Right hindlimb (tissue), 1 donor: ENCODE results near the gene AIFM3.
A peak's percentile ranks its signal among the peaks of the same experiment; 100 is the strongest.
"Not testable (repeated sequence)": the region's sequence is repeated elsewhere in the genome, so short reads cannot be mapped to it uniquely, and the experiment has no call there.

Experiments used
- DNase-seq: peaks from one replicate; pipeline ENCODE4 v3.0.0-alpha.2; 2018

AIFM3 gene

GRCh38 chr22:20992456-20993303 is 25.6 kb downstream of the AIFM3 start:
- no peak for DNase-seq

DNA sequence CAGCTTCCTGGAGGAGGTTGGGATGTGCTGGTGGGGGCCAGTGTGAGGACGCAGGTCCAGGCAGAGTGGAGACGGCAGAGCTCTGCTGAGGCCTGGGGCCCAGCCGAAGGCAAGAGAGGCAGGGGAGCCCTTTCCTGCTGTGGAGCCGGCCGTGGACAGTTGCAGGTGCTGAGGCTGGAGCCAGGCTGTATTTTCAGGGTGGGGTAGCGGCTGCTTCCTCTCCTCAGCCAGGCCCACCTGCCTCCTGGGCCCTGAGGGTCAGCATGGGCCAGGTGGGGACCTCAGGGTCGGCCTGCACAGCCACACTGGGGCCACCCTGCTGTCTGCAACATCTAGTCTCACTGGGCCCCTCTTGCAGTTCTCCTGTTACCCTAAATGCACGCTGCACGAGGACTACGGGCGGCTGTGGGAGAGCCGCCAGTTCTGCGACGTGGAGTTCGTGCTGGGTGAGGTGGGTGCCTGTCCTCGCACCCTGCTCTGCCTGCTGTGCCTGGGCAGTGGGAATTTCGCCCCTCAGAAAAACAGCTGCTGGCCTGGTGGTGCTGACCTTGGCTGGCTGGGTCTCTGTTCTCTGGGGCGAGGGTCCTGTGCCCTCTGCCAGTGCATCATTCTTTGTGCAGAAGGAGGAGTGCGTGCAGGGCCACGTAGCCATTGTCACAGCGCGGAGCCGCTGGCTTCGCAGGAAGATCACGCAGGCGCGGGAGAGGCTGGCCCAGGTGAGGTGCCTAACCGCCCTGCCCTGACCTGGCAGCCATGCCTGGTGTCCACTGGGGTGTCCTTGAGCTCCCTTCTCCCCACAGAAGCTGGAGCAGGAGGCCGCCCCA is 26.5 kb downstream of the AIFM3 start:
- no peak for DNase-seq

DNA sequence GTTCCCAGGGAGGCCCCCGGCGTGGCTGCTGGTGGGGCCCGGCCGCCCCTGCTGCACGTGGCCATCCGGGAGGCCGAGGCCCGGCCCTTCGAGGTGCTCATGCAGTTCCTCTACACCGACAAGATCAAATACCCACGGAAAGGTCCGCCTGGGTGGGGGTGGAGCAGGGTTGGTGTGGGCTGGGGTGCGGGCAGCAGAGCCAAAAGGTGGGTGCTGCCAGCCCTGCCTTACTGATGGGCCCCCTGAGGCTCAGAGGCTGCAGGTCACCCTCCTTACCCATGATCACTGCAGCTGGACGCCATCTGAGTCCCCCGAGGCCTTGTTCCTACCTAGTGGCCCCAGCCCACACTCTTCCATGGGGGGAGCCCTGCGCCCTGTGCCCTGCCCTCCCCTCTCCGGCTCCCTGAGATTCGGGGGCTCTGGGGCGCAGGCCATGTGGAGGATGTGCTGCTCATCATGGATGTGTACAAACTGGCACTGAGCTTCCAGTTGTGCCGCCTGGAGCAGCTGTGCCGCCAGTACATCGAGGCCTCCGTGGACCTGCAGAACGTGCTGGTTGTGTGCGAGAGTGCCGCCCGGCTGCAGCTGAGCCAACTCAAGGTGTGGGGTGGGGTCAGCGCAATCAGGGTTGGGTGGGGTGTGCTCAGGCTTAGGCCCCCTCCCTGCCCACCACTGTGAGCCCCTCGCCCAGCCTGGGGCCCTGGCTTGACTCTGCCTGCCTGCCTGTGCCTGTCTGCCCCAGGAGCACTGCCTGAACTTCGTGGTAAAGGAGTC is 27.3 kb downstream of the AIFM3 start:
- no peak for DNase-seq

GRCh38 chr22:20994902-20995241 is 27.8 kb downstream of the AIFM3 start:
- no peak for DNase-seq

DNA sequence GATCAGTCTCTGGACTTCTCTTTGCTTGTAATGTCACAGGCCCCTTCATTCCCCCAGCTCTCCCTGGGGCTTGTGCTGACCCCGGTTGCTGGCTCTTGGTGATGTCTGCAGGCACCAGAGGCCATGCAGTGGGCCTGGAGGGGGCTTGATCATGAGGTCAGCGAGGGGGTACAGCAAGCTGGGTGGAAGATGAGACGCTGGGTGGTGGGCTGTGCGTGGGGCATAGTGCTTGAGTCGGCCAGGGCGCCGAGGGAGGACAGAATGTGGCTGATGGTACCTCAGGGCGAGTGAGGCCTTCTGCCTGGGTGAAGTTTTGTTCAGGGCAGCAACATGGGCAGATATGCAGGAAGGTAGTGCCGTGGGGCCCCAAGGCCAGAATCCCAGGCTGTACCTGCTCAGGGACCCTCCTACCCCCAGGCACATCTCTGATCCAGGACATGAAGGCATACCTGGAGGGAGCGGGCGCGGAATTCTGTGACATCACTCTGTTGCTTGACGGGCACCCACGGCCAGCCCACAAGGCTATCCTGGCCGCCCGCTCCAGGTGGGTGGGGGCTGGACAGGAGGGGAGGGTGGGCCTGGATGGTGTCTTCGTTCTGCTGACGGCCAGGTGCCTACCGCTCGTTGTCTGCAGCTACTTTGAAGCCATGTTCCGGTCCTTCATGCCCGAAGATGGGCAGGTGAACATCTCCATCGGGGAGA is 28.4 kb downstream of the AIFM3 start:
- DNase-seq: no peak

GRCh38 chr22:20996031-20996410 is 29.0 kb downstream of the AIFM3 start:
- no peak for DNase-seq

GRCh38 chr22:20996598-20997535 is 29.8 kb downstream of the AIFM3 start:
- no peak for DNase-seq

- no peak for DNase-seq
These were observed 30.6 kb downstream of the AIFM3 start for GRCh38 chr22:20997536-20998257.

DNA sequence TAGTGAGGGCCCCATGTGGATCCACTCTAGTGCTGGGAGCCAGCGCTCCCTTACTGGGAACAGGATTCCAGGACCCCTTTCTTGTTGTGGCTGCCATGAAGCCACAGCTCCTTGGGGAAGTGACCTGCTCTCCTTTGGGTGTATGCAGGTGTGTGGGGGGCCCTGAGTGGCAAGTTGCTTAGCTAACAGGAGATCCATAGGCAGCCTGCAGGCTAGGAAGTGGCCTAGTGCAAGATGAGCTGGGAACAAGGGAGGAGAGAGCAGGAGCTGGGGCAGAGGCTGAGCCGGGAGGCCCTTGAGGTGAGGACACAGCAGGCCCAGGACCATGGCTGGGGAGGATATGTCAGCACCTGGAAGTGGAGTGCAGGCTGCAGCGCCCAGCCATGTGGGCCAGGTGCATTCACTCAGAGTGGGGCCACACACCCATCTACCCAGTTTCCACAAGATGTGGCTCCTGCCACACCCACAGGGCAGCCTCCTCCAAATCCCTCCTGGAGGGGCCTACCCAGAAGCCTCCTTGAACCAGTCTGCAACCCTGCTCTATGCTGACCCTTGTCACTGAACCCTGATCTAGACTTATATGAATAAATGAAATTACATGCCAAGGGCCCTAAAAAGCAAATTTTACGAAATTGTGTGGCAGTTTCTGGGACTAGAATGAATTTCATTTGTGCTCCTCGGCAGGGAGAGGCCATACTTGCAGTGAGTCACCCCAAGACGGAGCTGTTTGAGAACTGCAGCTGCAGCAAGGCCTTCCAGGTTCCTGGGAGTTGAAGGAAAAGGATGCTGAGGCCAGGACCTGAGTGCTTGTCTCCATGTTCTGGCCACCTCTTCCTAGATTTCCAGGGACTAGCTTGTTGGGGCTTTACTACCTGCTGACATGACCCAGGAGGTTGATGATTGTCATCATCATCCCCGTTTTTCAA is 31.6 kb downstream of the AIFM3 start:
- DNase-seq: no peak

GRCh38 chr22:20999350-21000206 is 32.5 kb downstream of the AIFM3 start:
- no peak for DNase-seq

- DNase-seq: no peak
These were observed 33.3 kb downstream of the AIFM3 start for GRCh38 chr22:21000207-21000986.

DNA sequence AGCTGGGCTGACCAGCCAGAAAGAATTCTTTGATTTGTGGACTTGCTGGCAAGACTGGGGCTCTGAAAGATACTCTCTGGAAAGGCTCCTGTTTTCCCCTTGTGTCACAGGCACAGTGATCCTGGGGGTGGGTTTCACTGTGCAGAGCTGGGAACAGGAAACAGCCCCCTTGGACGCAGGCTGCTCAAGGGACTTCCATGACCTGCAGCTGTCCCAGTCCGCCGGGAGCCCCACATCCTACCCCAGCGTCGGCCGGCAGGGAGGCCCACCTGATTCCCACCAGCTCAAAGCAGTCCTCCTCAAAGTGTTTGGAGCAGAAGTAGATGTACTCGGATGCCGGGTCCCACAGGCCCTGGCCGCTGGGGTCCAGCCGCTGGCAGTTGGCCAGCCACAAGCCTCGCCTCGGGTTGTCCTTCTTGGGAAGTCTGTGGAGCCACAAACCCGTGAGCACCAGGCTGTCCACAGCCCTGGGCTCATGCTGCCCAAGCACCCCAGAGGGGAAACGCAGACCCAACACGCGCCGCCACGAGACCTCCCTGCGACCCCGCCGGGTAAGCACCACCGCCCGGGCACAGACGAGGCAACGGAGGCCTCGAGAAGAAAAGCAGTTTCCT is 34.0 kb downstream of the AIFM3 start:
- no peak for DNase-seq

DNA sequence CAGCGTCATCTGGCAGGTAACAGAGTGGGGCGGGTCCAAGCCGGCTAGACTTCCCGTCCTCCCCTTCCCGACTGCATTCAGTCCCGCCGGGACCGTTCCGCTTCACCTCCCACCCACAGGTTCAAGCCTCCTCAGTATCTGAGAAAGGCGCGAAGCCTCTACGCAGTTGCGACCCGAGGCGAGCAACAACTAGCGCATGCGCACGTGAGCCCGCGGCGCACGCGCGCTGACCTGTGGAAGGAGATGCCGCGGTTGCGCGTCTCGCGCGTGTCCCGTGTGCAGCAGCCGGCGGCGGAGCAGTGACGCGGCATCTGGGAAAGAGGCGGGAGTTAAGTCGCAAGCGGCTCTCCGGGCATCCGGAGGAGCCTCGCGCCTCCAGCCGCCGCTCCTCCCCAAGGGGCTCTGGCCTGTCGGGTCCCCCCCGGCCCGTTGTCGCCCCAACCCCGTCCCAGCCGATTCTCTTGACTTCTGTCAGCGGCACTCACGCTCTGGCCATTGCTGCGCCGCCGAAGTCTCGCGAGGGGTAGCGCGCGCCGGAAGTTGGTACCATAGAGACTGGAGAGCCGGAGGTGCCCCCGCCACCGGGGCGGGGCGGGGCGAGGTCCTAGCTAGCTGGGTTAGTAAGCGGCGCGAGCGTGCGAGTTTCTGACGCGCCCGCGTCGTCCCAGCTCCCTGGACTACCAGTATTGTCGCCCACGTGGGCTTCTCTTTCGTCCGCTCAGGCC is 34.7 kb downstream of the AIFM3 start, which contains the start of gene THAP7:
THAP7 (minus strand) TSS at position 518 of the 725 bp plus-strand sequence; CDS start at position 311, 207 bp downstream.
- DNase-seq: peak; percentile 97

- no peak for DNase-seq
These were observed 36.7 kb downstream of the AIFM3 start for GRCh38 chr22:21003782-21004181.

DNA sequence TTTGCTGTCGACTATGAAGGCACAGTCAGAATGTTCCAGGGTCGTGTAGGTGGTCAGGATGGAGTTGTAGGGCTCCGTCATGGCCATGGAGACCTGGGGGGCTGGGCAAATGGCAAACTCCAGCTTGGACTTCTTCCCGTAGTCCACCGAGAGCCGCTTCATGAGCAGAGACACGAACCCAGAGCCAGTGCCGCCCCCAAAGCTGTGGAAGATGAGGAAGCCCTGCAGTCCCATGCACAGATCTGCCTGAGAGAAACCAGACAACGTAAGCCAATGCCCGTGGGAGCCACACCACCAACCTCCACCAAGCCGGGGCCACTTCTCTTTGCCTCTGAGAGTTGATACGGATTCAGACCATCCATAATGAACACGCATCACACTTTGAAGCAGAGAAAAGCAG is 42.2 kb downstream of the AIFM3 start:
- not testable (repeated sequence) for DNase-seq

- DNase-seq: no peak
These were observed 42.8 kb downstream of the AIFM3 start for GRCh38 chr22:21009638-21010425.
